ENCODE results near the gene MARK3. TPM values are rescaled to one million over a fixed set of nuclear protein-coding genes. Genes with fewer than 3 reads are reported as not detected.

Gene MARK3
- total RNA-seq, 1 experiment from 2014 or later = 81.9 TPM

- Mint-ChIP-seq H3K4me1 (peaks cover 26 to 31% of the 10 kb centered on the region in 2 experiments), H3K4me3 (no peak overlapping the region), H3K9me3 (no peaks in the 10 kb centered on the region), H3K27ac (peak overlapping the region in 1 of 3 experiments; percentile 16; a peak in 2 of 7 replicates), H3K27me3 (ENCODE audit: low read depth) (no peaks in the 10 kb centered on the region), H3K36me3 (ENCODE audit: insufficient read depth in 1 of 3, low read depth in 3 of 3) (peaks cover 7 to 12% (median 10%) of the 10 kb centered on the region in 3 experiments; a peak in 5 of 7 replicates)
- Histone ChIP-seq H2BK20ac (ENCODE audit: low read depth, low read length, poor library complexity, severe bottlenecking) (no peak overlapping the region), H2BK120ac (ENCODE audit: low read depth, low read length, poor library complexity, severe bottlenecking) (no peak overlapping the region), H3K23me2 (ENCODE audit: insufficient read length, low read depth, low read length, poor library complexity, severe bottlenecking) (no peaks in the 10 kb centered on the region), H3K79me1 (ENCODE audit: insufficient read depth, low read depth, low read length, poor library complexity, severe bottlenecking) (peaks cover 8% of the 10 kb centered on the region), H2BK15ac (ENCODE audit: low read depth, low read length) (no peak overlapping the region), H3K4ac (ENCODE audit: low read depth, low read length) (no peak overlapping the region), H3K9ac (ENCODE audit: extremely low read depth, insufficient read length, low read length) (no peak overlapping the region), H4K8ac (replicated peaks; ENCODE audit: insufficient read length, low read depth, low read length) (no peak overlapping the region), H4K5ac (ENCODE audit: insufficient read length, low read depth, low read length) (no peak overlapping the region), H3K9me3 (ENCODE audit: control insufficient read depth, low read depth, low read length) (no peaks in the 10 kb centered on the region), H3K27me3 (ENCODE audit: insufficient read depth, low read length) (no peaks in the 10 kb centered on the region), H3K14ac (ENCODE audit: insufficient read depth, low read length) (no peak overlapping the region), H2AK5ac (ENCODE audit: insufficient read length, low read length) (no peak overlapping the region), H3K4me1 (ENCODE audit: insufficient read depth, low read length) (no peaks in the 10 kb centered on the region; the same call in 1 of the 2 replicates), H2BK5ac (ENCODE audit: insufficient read length, low read length) (no peak overlapping the region), H3K4me2 (ENCODE audit: insufficient read depth, insufficient read length, low read length) (no peak overlapping the region), H4K20me1 (ENCODE audit: control insufficient read depth, insufficient read depth, insufficient read length) (peaks cover 2% of the 10 kb centered on the region), H3K79me2 (ENCODE audit: insufficient read depth, low read length) (peaks cover 4% of the 10 kb centered on the region; the same call in 1 of the 2 replicates), H3K23ac (ENCODE audit: insufficient read length, low read depth, low read length) (no peak overlapping the region), H3K27ac (ENCODE audit: insufficient read length, low read depth, low read length) (no peak overlapping the region), H2BK12ac (ENCODE audit: insufficient read length, low read depth, low read length) (no peak overlapping the region), H3T11ph (ENCODE audit: low read length) (no peak overlapping the region), H3K18ac (ENCODE audit: insufficient read length, low read depth, low read length) (no peak overlapping the region), H4K91ac (ENCODE audit: insufficient read length, low read depth, low read length) (no peak overlapping the region), H2AFZ (ENCODE audit: low read length) (no peak overlapping the region), H3K56ac (ENCODE audit: insufficient read length, low read depth, low read length) (no peak overlapping the region)
- no peak for TF ChIP-seq CTCF (conservative IDR thresholded peaks at IDR 0.05)
- no CpG with 5 or more reads among the region's 3 CpGs for WGBS (ENCODE audit: extremely low coverage, insufficient read length, low lambda C conversion rate)
- no peak for DNase-seq
Observed at GRCh38 chr14:103418481-103418818, 33.2 kb downstream of the MARK3 start.

Data from H9 (cell line).